GM19463 (cell line): ENCODE results near the gene PAK5.
"Not testable (repeated sequence)": the region's sequence is repeated elsewhere in the genome, so short reads cannot be mapped to it uniquely, and the experiment has no call there.

Experiments used
- ATAC-seq: cut with Tn5 transposase; IDR thresholded peaks from one replicate; pipeline ENCODE4 v1.9.1; 2021; ENCODE audit warnings: mild to moderate bottlenecking, moderate library complexity; ENCODE audit not compliant: unreplicated experiment

PAK5 gene

GRCh38 chr20:9686455-9686854 lies 152.4 kb downstream of the PAK5 start:
- no peak for ATAC-seq

DNA sequence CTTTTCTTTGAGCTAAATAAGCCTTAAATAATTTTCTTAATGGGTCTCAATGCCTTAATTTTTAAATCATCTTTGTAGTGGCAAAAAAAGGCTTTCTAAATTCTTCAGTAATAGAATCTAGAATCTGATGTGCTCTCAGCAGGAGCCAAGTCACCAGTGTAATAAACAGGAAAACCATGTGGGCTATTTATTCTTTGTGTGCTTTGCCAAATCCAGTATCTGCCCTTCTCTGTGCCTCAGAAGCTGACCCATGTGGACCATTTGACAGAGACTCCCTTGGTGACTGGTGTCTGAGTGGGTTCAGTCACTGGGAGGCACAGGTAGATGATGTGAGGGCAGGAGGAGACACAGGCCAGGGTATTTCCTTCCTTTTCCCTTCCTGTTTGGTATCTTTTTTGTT lies 152.9 kb downstream of the PAK5 start:
- no peak for ATAC-seq

GRCh38 chr20:9685011-9685410 lies 153.9 kb downstream of the PAK5 start:
- no peak for ATAC-seq

- no peak for ATAC-seq
Measured at GRCh38 chr20:9677100-9677623, 161.7 kb downstream of the PAK5 start.

DNA sequence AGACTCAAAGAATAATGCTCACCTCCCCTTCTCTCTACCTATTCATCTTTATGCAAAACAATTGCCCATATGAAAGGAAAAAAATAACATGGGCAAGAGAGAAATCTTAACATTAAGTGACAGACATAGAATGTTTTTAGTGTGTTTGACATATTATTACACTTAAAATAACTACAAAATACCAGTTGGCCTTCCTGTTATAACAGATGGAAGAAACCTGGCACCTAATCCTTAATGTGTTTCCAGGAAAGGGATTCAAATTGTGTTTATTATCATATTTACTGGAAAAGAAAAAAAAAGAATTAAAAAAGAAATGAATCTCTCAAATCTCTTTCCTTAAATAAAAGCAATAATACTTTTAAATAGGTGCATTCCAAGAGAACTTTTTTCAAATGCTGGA lies 165.9 kb downstream of the PAK5 start:
- no peak for ATAC-seq

- no peak for ATAC-seq
Measured at GRCh38 chr20:9672027-9672426, 166.8 kb downstream of the PAK5 start.

DNA sequence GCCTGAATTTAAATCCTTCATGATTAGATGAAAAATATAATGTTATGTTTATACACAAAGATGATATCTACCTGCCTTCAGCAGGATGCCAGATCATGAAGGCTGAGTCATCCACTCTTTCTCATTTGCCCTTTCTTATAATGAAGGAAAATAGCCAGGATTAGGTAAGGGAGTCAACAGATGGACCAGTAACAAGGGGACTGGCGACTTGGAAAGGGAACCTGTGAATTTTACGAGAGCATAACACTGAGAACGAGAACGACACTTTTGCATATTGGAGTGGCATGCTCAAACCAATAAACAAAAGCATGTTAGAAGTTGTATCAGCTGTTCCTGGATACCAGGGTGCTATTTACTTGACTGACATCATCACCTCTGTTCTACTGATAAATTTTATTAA lies 170.5 kb downstream of the PAK5 start:
- no peak for ATAC-seq

GRCh38 chr20:9663423-9663822 lies 175.5 kb downstream of the PAK5 start:
- ATAC-seq, result no peak

DNA sequence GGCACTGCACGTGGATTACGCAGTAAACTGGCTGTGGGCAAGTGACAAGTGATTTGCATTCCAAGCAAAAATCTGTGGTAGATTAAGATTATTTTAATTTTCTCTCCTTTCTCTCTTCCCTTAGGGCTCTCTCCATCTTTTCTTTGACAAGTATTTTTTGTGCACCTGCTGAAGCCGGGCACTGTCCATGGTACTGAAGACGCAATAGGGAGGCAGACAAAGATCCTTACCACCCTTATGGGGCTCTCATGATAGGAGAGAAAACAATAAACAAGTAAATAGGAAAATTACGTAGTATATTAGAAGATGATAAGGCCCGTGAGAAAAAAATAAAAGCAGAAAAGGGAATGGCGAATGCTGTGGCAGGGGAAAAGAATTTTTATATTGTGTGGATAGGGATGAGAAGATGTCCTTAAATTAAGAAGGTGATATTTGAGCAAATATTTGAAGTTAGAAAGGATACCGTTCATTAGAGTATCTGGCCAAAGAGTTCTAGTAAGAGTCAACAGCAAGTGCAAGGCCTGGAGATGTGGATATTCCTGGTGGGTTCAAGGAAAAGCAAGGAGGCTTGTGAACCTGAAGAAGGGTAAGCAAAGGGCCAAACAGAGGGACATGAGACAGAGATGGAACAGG lies 178.5 kb downstream of the PAK5 start:
- ATAC-seq, result no peak

GRCh38 chr20:9647741-9648140 lies 191.1 kb downstream of the PAK5 start:
- no peak for ATAC-seq

- no peak for ATAC-seq
Measured at GRCh38 chr20:9646375-9646774, 192.5 kb downstream of the PAK5 start.

DNA sequence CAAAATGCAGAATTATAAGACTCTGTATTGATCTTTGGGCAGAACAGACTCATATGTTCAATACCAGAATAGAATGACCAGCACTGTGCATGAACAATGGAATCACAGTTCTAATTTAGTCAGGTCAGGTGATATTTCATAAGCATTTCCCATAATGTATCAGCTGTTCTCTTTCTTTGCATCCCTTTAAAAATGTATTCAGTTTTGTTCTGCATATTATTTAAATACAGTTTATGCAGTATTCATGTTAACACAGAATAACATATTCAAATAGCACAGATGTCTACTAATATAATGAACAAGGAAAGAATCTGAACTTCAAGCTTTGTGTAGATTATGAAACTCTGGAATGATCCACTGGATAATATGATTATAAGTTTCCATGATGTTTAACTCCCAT lies 196.0 kb downstream of the PAK5 start:
- ATAC-seq, result no peak

- not testable (repeated sequence) for ATAC-seq
Measured at GRCh38 chr20:9641499-9642000, 197.3 kb downstream of the PAK5 start.

DNA sequence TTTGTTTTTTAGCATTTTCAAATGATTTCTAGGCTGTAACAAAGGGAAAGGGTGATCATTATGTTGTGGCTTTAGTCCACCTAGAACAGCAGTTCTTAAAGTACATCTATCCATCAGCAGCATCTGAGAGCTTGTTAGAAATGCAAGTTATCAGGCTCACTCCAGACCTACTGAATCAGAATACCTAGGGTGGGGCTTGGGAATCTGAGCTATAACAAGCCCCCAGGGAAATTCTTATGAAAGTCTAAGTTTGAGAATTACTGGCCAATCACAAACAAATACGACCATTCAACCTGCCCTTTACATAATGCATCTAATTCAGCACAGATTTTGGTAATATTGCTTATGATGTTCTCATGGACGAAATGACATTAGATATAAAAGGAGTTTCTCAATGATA lies 201.0 kb downstream of the PAK5 start:
- no peak for ATAC-seq

- ATAC-seq, result no peak
Measured at GRCh38 chr20:9635750-9636149, 203.1 kb downstream of the PAK5 start.

DNA sequence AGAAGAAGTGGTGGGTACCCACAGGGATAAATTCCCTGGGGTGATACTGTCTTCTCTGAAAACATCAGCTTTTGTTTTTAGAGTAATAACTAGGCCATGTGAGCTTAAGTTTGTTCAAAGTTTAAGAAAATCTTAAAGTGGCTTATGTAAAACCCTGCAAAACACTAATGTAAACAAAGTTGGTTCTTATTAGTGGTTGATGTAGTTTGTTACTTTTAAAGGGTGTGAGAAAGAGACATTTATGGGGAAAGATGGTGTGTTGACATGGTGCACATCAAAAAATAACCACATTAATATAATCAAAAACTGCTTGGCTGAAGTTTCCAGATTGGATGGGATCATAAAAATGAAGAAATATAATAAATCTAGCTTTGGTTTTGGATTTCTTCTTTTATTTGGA lies 204.5 kb downstream of the PAK5 start:
- no peak for ATAC-seq

DNA sequence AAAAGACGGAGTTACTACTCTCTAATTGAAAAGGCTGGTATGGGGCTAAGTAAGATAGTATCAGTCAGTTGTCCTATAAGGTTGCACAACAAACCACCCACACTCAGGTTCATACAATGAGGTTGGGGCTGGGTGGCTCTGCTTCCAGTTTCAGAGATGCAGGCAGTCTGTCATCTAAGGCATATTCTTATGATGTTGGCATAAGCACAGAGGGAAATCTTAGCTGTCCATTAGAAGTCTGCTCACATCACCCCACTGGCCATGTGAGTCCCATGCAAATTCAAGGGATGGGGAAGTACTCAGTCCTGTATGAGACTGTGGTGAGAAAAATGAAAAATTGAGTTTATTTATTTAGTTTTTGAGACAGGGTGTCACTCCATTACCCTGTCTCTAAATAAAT lies 205.9 kb downstream of the PAK5 start:
- no peak for ATAC-seq

DNA sequence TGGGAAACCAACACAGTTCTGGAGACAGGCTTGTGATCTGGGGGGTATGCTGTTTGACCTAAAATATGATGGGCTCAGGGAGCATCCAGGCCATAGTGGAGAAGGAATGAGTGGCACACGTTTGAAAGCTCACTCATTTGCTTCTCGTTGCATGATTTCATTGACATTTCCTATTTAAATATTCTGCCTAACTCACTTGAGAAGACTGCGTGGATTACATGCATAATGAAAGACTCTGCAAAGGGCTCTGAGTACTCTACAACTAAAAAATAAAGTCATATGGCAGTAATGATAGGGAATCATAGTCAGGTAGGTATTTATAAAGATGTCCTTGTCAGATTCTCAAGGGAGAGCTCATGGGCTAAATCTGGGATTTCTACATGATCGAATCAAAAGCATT lies 206.6 kb downstream of the PAK5 start:
- ATAC-seq, result no peak

DNA sequence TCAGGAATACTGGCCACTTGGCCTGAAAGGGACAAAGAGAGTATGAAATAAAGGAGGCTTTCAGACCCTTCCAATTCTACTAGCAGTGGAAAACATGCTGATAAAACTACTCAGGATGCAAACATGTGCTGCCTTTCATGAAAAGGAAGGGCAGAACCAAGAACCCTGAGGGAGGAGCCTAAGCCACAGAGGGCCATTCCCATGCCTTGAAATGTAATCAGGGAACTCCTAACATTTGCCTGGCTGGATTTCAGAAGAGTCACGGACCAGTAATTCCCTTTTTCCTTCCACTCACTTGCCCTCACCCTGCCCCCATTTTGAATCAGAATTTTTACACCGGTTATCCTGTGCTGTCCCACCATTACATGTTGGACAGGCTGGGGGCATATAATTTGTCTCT lies 208.3 kb downstream of the PAK5 start:
- no peak for ATAC-seq

GRCh38 chr20:9629831-9630230 lies 209.0 kb downstream of the PAK5 start:
- no peak for ATAC-seq

DNA sequence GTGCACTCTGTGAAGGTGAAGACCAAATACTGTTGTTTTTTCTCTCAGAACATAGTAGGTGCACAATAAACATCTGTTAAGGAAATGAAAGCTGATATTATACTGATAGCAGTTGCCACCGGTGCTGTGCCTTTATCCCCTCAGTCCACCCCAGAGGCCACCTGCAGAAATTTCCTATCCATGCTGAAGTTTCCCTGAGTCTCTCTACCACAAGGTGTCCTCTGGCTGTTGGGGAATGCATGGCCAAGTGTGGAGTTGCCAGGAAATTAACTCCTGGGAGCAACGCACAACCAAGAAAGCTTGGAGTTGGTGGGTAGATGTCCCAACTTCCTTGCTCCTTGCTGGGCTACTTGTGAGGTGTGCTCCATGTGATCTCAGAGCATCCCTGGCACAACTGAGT lies 210.3 kb downstream of the PAK5 start:
- ATAC-seq, result no peak

DNA sequence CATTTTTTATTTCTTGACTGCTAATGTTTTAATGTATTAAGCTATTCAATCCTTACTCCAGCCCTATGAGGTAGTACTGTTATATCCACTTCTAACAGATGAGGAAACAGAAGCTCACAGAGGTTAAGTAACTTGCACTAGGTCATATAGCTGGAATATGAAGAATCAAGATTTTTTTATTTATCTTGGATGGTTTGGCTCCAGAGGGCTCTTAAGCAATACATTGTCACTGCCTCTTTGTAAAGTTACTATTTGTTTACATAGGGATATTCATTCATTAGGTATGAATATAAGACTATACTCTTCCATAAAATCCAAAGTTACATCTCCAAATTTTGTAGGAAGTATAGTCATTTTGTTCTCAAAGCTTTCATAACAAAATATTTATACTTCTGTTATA lies 210.7 kb downstream of the PAK5 start:
- no peak for ATAC-seq

DNA sequence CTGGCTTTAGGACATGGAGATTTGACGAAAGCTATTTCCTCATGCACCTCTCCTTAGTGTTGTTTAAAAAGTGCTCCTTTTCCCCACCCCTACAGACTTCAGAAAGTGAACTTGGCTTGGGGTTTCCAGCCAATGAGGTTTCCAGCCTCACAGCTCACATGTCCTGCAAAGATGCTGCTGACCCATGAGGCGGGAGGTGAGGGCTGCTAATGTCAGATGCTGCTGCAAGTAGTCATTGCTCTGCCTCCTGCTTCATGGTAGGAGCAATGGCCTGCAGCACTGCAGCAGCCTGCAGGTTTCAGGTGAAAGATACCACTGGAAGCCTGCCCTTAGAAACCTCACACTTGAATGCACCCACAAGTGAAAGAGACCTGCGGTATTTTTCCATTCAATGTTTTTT lies 211.7 kb downstream of the PAK5 start:
- ATAC-seq, result no peak
